ENCODE results near the gene TPSAB1. TPM values are rescaled to one million over a fixed set of nuclear protein-coding genes. Genes with fewer than 3 reads are reported as not detected.
"Not testable (repeated sequence)": the region's sequence is repeated elsewhere in the genome, so short reads cannot be mapped to it uniquely, and the experiment has no call there.

TPSAB1 gene
- total RNA-seq, 1 donor from 2014 or later = not detected

- not testable (repeated sequence) for H3K4me1 ChIP-seq (ENCODE audit: insufficient read depth, low read length); H3K9me3 ChIP-seq (ENCODE audit: insufficient read depth, low read depth, low read length); H3K27me3 ChIP-seq (ENCODE audit: insufficient read depth, low read length); H3K9ac ChIP-seq (ENCODE audit: low read length); H3K4me3 Mint-ChIP-seq (ENCODE audit: unreplicated experiment); DNase-seq (ENCODE audit: low read depth); H2AFZ ChIP-seq (ENCODE audit: low read depth, low read length); H3K27ac ChIP-seq (ENCODE audit: low read depth, low read length); H3K4me1 Mint-ChIP-seq (ENCODE audit: low read depth, unreplicated experiment); FAIRE-seq; H3K36me3 ChIP-seq (ENCODE audit: insufficient read depth, low read length); H3K36me3 Mint-ChIP-seq (ENCODE audit: low read depth, unreplicated experiment); H3K4me3 ChIP-seq (ENCODE audit: insufficient read depth, low read depth, low read length); H3K4me2 ChIP-seq (ENCODE audit: low read length); H3K79me2 ChIP-seq (ENCODE audit: insufficient read depth, low read length); H3K27ac Mint-ChIP-seq (ENCODE audit: unreplicated experiment); H4K20me1 ChIP-seq (ENCODE audit: insufficient read depth, low read length); H3K9me3 Mint-ChIP-seq (ENCODE audit: unreplicated experiment)
- peaks cover 34% of the 10 kb centered on the region for H3K27me3 Mint-ChIP-seq (ENCODE audit: low read depth, unreplicated experiment)
These were observed 3.7 kb downstream of the TPSAB1 start for GRCh38 chr16:1243907-1244850.

GRCh38 chr16:1244881-1245280, 4.4 kb downstream of the TPSAB1 start:
- Histone ChIP-seq H3K79me2 (ENCODE audit: insufficient read depth, low read length) (no peaks in the 10 kb centered on the region), H3K27ac (ENCODE audit: low read depth, low read length) (no peak overlapping the region), H3K36me3 (ENCODE audit: insufficient read depth, low read length) (no peaks in the 10 kb centered on the region), H3K27me3 (ENCODE audit: insufficient read depth, low read length) (peaks cover 3% of the 10 kb centered on the region), H3K9me3 (ENCODE audit: insufficient read depth, low read depth, low read length) (no peaks in the 10 kb centered on the region), H2AFZ (ENCODE audit: low read depth, low read length) (no peak overlapping the region), H3K4me2 (ENCODE audit: low read length) (no peak overlapping the region), H4K20me1 (ENCODE audit: insufficient read depth, low read length) (no peaks in the 10 kb centered on the region), H3K9ac (ENCODE audit: low read length) (no peak overlapping the region), H3K4me1 (ENCODE audit: insufficient read depth, low read length) (no peaks in the 10 kb centered on the region), H3K4me3 (ENCODE audit: insufficient read depth, low read depth, low read length) (no peak overlapping the region)
- no peak overlapping the region for H3K27ac Mint-ChIP-seq (ENCODE audit: unreplicated experiment)
- TF ChIP-seq, protein P1, sequence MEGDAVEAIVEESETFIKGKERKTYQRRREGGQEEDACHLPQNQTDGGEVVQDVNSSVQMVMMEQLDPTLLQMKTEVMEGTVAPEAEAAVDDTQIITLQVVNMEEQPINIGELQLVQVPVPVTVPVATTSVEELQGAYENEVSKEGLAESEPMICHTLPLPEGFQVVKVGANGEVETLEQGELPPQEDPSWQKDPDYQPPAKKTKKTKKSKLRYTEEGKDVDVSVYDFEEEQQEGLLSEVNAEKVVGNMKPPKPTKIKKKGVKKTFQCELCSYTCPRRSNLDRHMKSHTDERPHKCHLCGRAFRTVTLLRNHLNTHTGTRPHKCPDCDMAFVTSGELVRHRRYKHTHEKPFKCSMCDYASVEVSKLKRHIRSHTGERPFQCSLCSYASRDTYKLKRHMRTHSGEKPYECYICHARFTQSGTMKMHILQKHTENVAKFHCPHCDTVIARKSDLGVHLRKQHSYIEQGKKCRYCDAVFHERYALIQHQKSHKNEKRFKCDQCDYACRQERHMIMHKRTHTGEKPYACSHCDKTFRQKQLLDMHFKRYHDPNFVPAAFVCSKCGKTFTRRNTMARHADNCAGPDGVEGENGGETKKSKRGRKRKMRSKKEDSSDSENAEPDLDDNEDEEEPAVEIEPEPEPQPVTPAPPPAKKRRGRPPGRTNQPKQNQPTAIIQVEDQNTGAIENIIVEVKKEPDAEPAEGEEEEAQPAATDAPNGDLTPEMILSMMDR (IDR thresholded peaks at IDR 0.05; ENCODE audit: insufficient read depth, low read depth, low read length) = no peak
- TF ChIP-seq EZH2 (IDR thresholded peaks at IDR 0.05; ENCODE audit: insufficient read depth, low read length) = no peak
- no peak overlapping the region for H3K4me3 Mint-ChIP-seq (ENCODE audit: unreplicated experiment)
- no peaks in the 10 kb centered on the region for H3K36me3 Mint-ChIP-seq (ENCODE audit: low read depth, unreplicated experiment)
- no peak for FAIRE-seq
- H3K9me3 Mint-ChIP-seq (ENCODE audit: unreplicated experiment) = no peaks in the 10 kb centered on the region
- H3K27me3 Mint-ChIP-seq (ENCODE audit: low read depth, unreplicated experiment) = peaks cover 31% of the 10 kb centered on the region
- no peak for DNase-seq (ENCODE audit: low read depth)
- H3K4me1 Mint-ChIP-seq (ENCODE audit: low read depth, unreplicated experiment) = no peaks in the 10 kb centered on the region

GRCh38 chr16:1245452-1246020, 5.0 kb downstream of the TPSAB1 start:
- no peaks in the 10 kb centered on the region for H3K9me3 ChIP-seq (ENCODE audit: insufficient read depth, low read depth, low read length)
- H3K27ac ChIP-seq (ENCODE audit: low read depth, low read length) = no peak overlapping the region
- FAIRE-seq = no peak
- Mint-ChIP-seq H3K27ac (ENCODE audit: unreplicated experiment) (no peak overlapping the region), H3K4me3 (ENCODE audit: unreplicated experiment) (no peak overlapping the region), H3K9me3 (ENCODE audit: unreplicated experiment) (no peaks in the 10 kb centered on the region), H3K4me1 (ENCODE audit: low read depth, unreplicated experiment) (no peaks in the 10 kb centered on the region), H3K27me3 (ENCODE audit: low read depth, unreplicated experiment) (peaks cover 31% of the 10 kb centered on the region), H3K36me3 (ENCODE audit: low read depth, unreplicated experiment) (no peaks in the 10 kb centered on the region)
- no peaks in the 10 kb centered on the region for H4K20me1 ChIP-seq (ENCODE audit: insufficient read depth, low read length)
- no peaks in the 10 kb centered on the region for H3K4me1 ChIP-seq (ENCODE audit: insufficient read depth, low read length)
- no peak overlapping the region for H3K9ac ChIP-seq (ENCODE audit: low read length)
- H3K4me2 ChIP-seq (ENCODE audit: low read length) = no peak overlapping the region
- H3K79me2 ChIP-seq (ENCODE audit: insufficient read depth, low read length) = no peaks in the 10 kb centered on the region
- no peak for TF ChIP-seq EZH2 (IDR thresholded peaks at IDR 0.05; ENCODE audit: insufficient read depth, low read length)
- TF ChIP-seq, protein P1 (IDR thresholded peaks at IDR 0.05; ENCODE audit: insufficient read depth, low read depth, low read length) = no peak
- peaks cover 3% of the 10 kb centered on the region for H3K27me3 ChIP-seq (ENCODE audit: insufficient read depth, low read length)
- H3K36me3 ChIP-seq (ENCODE audit: insufficient read depth, low read length) = no peaks in the 10 kb centered on the region
- H2AFZ ChIP-seq (ENCODE audit: low read depth, low read length) = no peak overlapping the region
- H3K4me3 ChIP-seq (ENCODE audit: insufficient read depth, low read depth, low read length) = no peak overlapping the region
- no peak for DNase-seq (ENCODE audit: low read depth)

- not testable (repeated sequence) for FAIRE-seq; H3K4me3 Mint-ChIP-seq (ENCODE audit: unreplicated experiment)
- peak overlapping the region; percentile 34 for H3K27ac Mint-ChIP-seq (ENCODE audit: unreplicated experiment)
These were observed 7.5 kb downstream of the TPSAB1 start for GRCh38 chr16:1247903-1248537.

More at GRCh38 chr16:1247903-1248537, 7.5 kb downstream of the TPSAB1 start:
- not testable (repeated sequence) for H3K27ac ChIP-seq (ENCODE audit: low read depth, low read length); DNase-seq (ENCODE audit: low read depth); H2AFZ ChIP-seq (ENCODE audit: low read depth, low read length); H3K27me3 ChIP-seq (ENCODE audit: insufficient read depth, low read length); H3K9me3 Mint-ChIP-seq (ENCODE audit: unreplicated experiment); H3K79me2 ChIP-seq (ENCODE audit: insufficient read depth, low read length); H3K9me3 ChIP-seq (ENCODE audit: insufficient read depth, low read depth, low read length); H4K20me1 ChIP-seq (ENCODE audit: insufficient read depth, low read length); H3K4me1 Mint-ChIP-seq (ENCODE audit: low read depth, unreplicated experiment); H3K4me2 ChIP-seq (ENCODE audit: low read length); H3K4me1 ChIP-seq (ENCODE audit: insufficient read depth, low read length); H3K36me3 ChIP-seq (ENCODE audit: insufficient read depth, low read length); H3K4me3 ChIP-seq (ENCODE audit: insufficient read depth, low read depth, low read length); H3K36me3 Mint-ChIP-seq (ENCODE audit: low read depth, unreplicated experiment); H3K9ac ChIP-seq (ENCODE audit: low read length)
- peaks cover 33% of the 10 kb centered on the region for H3K27me3 Mint-ChIP-seq (ENCODE audit: low read depth, unreplicated experiment)
